ENCODE measurements around the gene NDNF. TPM values are rescaled to one million over a fixed set of nuclear protein-coding genes. Genes with fewer than 3 reads are reported as not detected.

NDNF gene
- total RNA-seq, 1 experiment from 2014 or later = not detected

DNA sequence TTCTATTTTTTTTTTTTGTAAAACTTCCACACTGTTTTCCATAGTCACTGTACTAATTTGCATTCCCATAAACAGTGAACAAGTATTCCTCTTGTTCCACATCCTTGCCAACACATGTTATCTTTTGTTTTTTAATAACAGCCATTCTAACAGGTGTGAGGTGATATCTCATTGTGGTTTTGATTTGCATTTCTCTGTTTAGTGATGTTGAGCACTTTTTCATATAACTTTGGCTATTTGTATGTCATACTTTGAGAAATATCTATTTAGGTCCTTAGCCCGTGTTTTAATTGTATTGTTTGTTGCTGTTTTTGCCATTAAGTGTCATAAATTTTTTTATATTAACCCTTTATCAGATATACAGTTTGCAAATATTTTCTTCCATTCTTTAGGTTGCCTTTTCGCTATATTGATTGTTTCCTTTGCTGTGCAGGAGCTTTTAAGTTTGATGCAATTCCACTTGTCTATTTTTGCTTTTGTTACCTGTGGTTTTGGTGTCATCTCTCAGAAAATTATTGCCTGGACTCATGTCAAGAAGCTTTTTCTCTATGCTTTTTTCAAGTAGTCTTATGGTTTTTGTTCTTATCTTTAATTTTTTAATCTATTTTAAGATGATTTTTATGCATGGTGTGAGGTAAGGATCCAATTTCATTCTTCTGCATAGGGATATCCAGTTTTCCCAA lies 27.9 kb upstream of the NDNF start:
- Histone ChIP-seq H4K20me1 (ENCODE audit: insufficient read depth, low read depth, low read length) (no peaks in the 10 kb centered on the region), H2AFZ (ENCODE audit: low read length) (no peak overlapping the region), H3K27me3 (ENCODE audit: low read length) (no peaks in the 10 kb centered on the region), H3K4me3 (ENCODE audit: low read length) (no peak overlapping the region), H3K27ac (ENCODE audit: low read length) (no peak overlapping the region), H3K9ac (ENCODE audit: low read length) (no peak overlapping the region), H3K9me2 (replicated peaks; ENCODE audit: insufficient read depth, low read length) (no peaks in the 10 kb centered on the region), H3K4me2 (ENCODE audit: low read depth, low read length, poor library complexity, severe bottlenecking) (no peak overlapping the region), H3K36me3 (ENCODE audit: insufficient read depth, low read length) (no peaks in the 10 kb centered on the region), H3K9me3 (ENCODE audit: low read length) (no peaks in the 10 kb centered on the region), H3K79me2 (ENCODE audit: low read length) (no peaks in the 10 kb centered on the region), H3K4me1 (ENCODE audit: low read length) (no peaks in the 10 kb centered on the region)
- no peak for DNase-seq

DNA sequence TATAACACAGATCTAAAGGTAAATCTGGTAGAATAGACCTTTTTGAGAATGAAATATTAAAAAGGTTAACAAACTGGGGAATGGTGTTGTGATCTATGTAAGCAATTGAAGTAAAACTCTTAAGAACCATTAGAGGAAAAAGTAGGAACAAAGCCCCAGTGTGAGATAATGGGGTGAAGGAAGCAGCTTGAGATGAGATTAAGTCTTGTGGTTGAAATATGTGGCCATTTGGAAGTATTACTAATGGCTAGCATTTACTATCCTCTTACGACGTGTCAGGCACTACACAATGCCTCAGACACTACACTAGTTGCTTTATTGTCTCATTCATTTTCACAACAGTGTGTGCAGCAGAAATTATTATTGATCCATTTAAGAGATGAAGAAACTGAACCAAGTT lies 25.9 kb upstream of the NDNF start:
- Histone ChIP-seq H2AFZ (ENCODE audit: low read length) (no peak overlapping the region), H3K27me3 (ENCODE audit: low read length) (no peaks in the 10 kb centered on the region), H4K20me1 (ENCODE audit: insufficient read depth, low read depth, low read length) (no peaks in the 10 kb centered on the region), H3K36me3 (ENCODE audit: insufficient read depth, low read length) (no peaks in the 10 kb centered on the region), H3K9me3 (ENCODE audit: low read length) (no peaks in the 10 kb centered on the region), H3K79me2 (ENCODE audit: low read length) (no peaks in the 10 kb centered on the region), H3K4me1 (ENCODE audit: low read length) (no peaks in the 10 kb centered on the region), H3K9me2 (replicated peaks; ENCODE audit: insufficient read depth, low read length) (no peaks in the 10 kb centered on the region), H3K4me2 (ENCODE audit: low read depth, low read length, poor library complexity, severe bottlenecking) (no peak overlapping the region), H3K27ac (ENCODE audit: low read length) (no peak overlapping the region), H3K4me3 (ENCODE audit: low read length) (no peak overlapping the region), H3K9ac (ENCODE audit: low read length) (no peak overlapping the region)
- DNase-seq = no peak

DNA sequence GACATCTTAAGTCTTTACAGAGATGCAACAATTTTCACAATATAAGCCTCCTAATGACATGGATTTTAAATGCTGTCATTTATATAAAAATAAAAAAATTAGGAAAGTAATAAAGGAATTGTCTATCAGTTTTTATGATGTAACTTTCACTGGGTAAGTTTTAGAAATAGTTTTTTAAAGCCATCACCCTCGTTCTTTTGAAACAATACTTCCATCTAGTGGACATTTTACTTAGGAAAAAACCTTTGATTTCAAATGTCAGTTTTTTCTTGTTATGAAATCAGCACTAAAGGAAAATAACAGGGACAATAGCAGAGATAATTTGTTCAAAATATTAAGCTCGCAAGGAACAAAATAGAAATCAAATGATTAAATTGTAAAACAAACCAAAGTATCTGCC lies 24.3 kb upstream of the NDNF start:
- H3K9me2 ChIP-seq (replicated peaks; ENCODE audit: insufficient read depth, low read length) = no peaks in the 10 kb centered on the region
- no peaks in the 10 kb centered on the region for H3K79me2 ChIP-seq (ENCODE audit: low read length)
- no peaks in the 10 kb centered on the region for H4K20me1 ChIP-seq (ENCODE audit: insufficient read depth, low read depth, low read length)
- no peak overlapping the region for H3K4me3 ChIP-seq (ENCODE audit: low read length)
- no peaks in the 10 kb centered on the region for H3K9me3 ChIP-seq (ENCODE audit: low read length)
- H3K27me3 ChIP-seq (ENCODE audit: low read length) = no peaks in the 10 kb centered on the region
- peak; percentile 73 for DNase-seq
- H3K9ac ChIP-seq (ENCODE audit: low read length) = no peak overlapping the region
- H3K4me2 ChIP-seq (ENCODE audit: low read depth, low read length, poor library complexity, severe bottlenecking) = no peak overlapping the region
- no peak overlapping the region for H3K27ac ChIP-seq (ENCODE audit: low read length)
- H2AFZ ChIP-seq (ENCODE audit: low read length) = no peak overlapping the region
- no peaks in the 10 kb centered on the region for H3K4me1 ChIP-seq (ENCODE audit: low read length)
- no peaks in the 10 kb centered on the region for H3K36me3 ChIP-seq (ENCODE audit: insufficient read depth, low read length)

DNA sequence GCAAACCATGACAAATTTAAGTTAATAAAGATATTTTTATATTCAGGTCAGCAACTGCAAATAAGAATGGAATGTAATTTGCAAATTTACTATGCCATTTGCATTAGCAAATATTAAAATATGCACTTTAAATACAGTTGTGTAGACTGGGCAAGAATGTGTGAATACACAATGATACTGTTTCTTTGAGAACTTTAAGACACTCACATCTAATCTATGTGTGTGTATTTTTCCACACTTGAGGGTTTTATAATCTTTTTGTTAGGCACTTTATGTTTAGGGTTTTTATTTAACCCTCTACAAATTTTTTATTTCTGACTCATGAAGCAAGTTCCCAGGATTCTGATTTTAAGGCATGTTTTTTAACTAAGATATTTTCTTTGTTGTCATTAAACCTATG lies 23.9 kb upstream of the NDNF start:
- Histone ChIP-seq H3K79me2 (ENCODE audit: low read length) (no peaks in the 10 kb centered on the region), H3K27ac (ENCODE audit: low read length) (no peak overlapping the region), H3K27me3 (ENCODE audit: low read length) (no peaks in the 10 kb centered on the region), H3K9me2 (replicated peaks; ENCODE audit: insufficient read depth, low read length) (no peaks in the 10 kb centered on the region), H4K20me1 (ENCODE audit: insufficient read depth, low read depth, low read length) (no peaks in the 10 kb centered on the region), H3K9me3 (ENCODE audit: low read length) (no peaks in the 10 kb centered on the region), H3K4me2 (ENCODE audit: low read depth, low read length, poor library complexity, severe bottlenecking) (no peak overlapping the region), H3K36me3 (ENCODE audit: insufficient read depth, low read length) (no peaks in the 10 kb centered on the region), H2AFZ (ENCODE audit: low read length) (no peak overlapping the region), H3K4me1 (ENCODE audit: low read length) (no peaks in the 10 kb centered on the region), H3K9ac (ENCODE audit: low read length) (no peak overlapping the region), H3K4me3 (ENCODE audit: low read length) (no peak overlapping the region)
- DNase-seq = no peak

DNA sequence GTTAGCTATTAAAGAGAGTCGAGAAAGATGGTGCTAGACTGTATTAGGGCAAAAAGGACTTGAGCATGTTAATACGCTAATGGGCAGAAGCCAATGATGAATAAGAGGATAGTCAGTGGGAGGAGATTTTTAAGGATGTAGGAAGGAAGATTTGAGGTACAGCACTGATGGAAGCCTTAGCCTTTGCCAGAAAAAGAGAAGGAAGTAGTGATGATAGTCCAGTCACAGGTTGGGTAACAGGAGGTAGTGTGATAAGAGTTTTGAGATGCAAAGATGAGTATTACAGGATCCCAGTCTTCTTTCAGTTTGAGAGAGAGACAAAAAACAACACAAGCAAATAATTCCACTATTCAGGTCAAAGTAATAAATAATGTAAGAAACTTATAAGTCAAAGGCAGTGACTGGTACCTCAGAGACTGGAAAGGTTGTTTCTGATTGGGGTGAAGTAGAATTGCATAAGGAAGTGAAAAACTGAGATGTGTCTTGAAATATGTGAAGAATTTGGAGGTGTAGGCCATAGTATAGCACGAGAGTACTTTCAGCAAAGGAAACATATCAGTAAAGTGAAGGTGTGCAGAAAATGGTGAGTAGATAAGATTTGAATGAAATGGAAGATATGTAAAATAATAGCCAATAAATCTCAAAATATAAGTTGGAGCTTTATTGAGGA lies 22.1 kb upstream of the NDNF start:
- Histone ChIP-seq H3K9me2 (replicated peaks; ENCODE audit: insufficient read depth, low read length) (no peaks in the 10 kb centered on the region), H3K36me3 (ENCODE audit: insufficient read depth, low read length) (no peaks in the 10 kb centered on the region), H3K9me3 (ENCODE audit: low read length) (no peaks in the 10 kb centered on the region), H3K4me2 (ENCODE audit: low read depth, low read length, poor library complexity, severe bottlenecking) (no peak overlapping the region), H3K4me1 (ENCODE audit: low read length) (no peaks in the 10 kb centered on the region), H2AFZ (ENCODE audit: low read length) (no peak overlapping the region), H3K9ac (ENCODE audit: low read length) (no peak overlapping the region), H3K79me2 (ENCODE audit: low read length) (no peaks in the 10 kb centered on the region), H3K27ac (ENCODE audit: low read length) (no peak overlapping the region), H3K4me3 (ENCODE audit: low read length) (no peak overlapping the region), H4K20me1 (ENCODE audit: insufficient read depth, low read depth, low read length) (no peaks in the 10 kb centered on the region), H3K27me3 (ENCODE audit: low read length) (no peaks in the 10 kb centered on the region)
- no peak for DNase-seq

DNA sequence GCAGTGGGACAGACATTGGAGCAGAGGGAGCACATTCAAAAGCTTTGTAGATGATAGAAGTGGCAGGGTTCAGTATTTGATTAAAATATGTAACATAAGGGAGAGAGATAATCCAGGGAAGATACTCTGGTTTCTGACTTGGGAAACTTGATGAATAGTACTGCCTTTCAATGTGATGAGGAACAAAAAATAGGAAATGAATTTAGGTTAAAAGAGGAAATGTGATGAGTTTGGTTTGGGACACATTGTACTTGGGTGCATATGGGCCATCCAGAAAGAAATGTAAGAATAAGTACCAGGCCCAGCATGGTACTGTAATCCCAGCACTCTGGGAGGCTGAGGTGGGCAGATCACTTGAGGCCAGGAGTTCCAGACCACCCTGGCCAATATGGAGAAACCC lies 20.9 kb upstream of the NDNF start:
- DNase-seq = no peak
- no peak overlapping the region for H3K27ac ChIP-seq (ENCODE audit: low read length)
- no peaks in the 10 kb centered on the region for H3K79me2 ChIP-seq (ENCODE audit: low read length)
- no peaks in the 10 kb centered on the region for H3K36me3 ChIP-seq (ENCODE audit: insufficient read depth, low read length)
- no peak overlapping the region for H2AFZ ChIP-seq (ENCODE audit: low read length)
- H3K9me2 ChIP-seq (replicated peaks; ENCODE audit: insufficient read depth, low read length) = no peaks in the 10 kb centered on the region
- H3K4me3 ChIP-seq (ENCODE audit: low read length) = no peak overlapping the region
- no peaks in the 10 kb centered on the region for H3K27me3 ChIP-seq (ENCODE audit: low read length)
- no peaks in the 10 kb centered on the region for H3K9me3 ChIP-seq (ENCODE audit: low read length)
- no peaks in the 10 kb centered on the region for H3K4me1 ChIP-seq (ENCODE audit: low read length)
- H3K9ac ChIP-seq (ENCODE audit: low read length) = no peak overlapping the region
- H4K20me1 ChIP-seq (ENCODE audit: insufficient read depth, low read depth, low read length) = no peaks in the 10 kb centered on the region
- H3K4me2 ChIP-seq (ENCODE audit: low read depth, low read length, poor library complexity, severe bottlenecking) = no peak overlapping the region

DNA sequence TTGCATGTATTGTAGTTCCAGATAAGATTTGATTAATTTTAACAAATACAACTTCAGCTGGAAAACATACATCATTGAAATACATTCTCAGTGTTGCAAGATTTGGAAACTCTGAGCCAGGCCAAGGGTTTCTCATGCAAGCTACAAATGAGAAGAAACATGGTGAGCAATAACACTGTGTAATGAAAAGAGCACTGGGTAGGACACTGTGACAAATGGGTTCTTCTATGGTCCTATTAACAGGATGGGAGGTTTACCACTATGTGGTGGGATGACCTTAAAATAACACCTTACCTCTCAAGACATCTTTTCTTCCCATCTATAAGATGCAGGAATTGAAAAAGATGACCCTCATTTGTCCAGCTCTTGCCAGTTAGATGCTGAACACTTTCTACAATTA lies 19.6 kb upstream of the NDNF start:
- H4K20me1 ChIP-seq (ENCODE audit: insufficient read depth, low read depth, low read length) = no peaks in the 10 kb centered on the region
- no peak overlapping the region for H3K4me3 ChIP-seq (ENCODE audit: low read length)
- no peak overlapping the region for H3K27ac ChIP-seq (ENCODE audit: low read length)
- H3K79me2 ChIP-seq (ENCODE audit: low read length) = no peaks in the 10 kb centered on the region
- no peaks in the 10 kb centered on the region for H3K27me3 ChIP-seq (ENCODE audit: low read length)
- H3K9ac ChIP-seq (ENCODE audit: low read length) = no peak overlapping the region
- H3K4me2 ChIP-seq (ENCODE audit: low read depth, low read length, poor library complexity, severe bottlenecking) = no peak overlapping the region
- no peak overlapping the region for H2AFZ ChIP-seq (ENCODE audit: low read length)
- H3K4me1 ChIP-seq (ENCODE audit: low read length) = no peaks in the 10 kb centered on the region
- no peak for DNase-seq
- H3K9me2 ChIP-seq (replicated peaks; ENCODE audit: insufficient read depth, low read length) = no peaks in the 10 kb centered on the region
- H3K36me3 ChIP-seq (ENCODE audit: insufficient read depth, low read length) = no peaks in the 10 kb centered on the region
- no peaks in the 10 kb centered on the region for H3K9me3 ChIP-seq (ENCODE audit: low read length)

DNA sequence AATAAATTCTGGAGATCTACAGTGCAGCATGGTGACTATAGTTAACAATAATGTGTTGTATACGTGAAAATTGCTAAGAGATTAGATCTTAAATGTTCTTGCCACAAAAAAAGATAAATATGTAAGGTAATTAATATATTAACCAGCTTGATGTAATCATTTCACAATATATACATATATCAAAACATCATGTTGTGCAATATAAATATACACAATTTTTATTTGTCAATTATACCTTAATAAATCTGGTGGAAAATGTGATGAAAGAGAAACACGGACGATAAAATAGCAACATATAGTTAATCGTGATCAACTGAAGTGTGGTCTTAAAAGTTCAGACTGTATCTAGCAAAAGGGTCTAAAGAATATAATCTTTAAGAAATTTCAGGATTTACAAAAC lies 16.5 kb upstream of the NDNF start:
- H3K27ac ChIP-seq (ENCODE audit: low read length) = no peak overlapping the region
- H3K9me3 ChIP-seq (ENCODE audit: low read length) = no peaks in the 10 kb centered on the region
- H3K4me1 ChIP-seq (ENCODE audit: low read length) = no peaks in the 10 kb centered on the region
- H3K27me3 ChIP-seq (ENCODE audit: low read length) = no peaks in the 10 kb centered on the region
- no peaks in the 10 kb centered on the region for H3K79me2 ChIP-seq (ENCODE audit: low read length)
- H3K4me2 ChIP-seq (ENCODE audit: low read depth, low read length, poor library complexity, severe bottlenecking) = no peak overlapping the region
- no peak overlapping the region for H2AFZ ChIP-seq (ENCODE audit: low read length)
- DNase-seq = no peak
- no peaks in the 10 kb centered on the region for H4K20me1 ChIP-seq (ENCODE audit: insufficient read depth, low read depth, low read length)
- no peaks in the 10 kb centered on the region for H3K9me2 ChIP-seq (replicated peaks; ENCODE audit: insufficient read depth, low read length)
- H3K36me3 ChIP-seq (ENCODE audit: insufficient read depth, low read length) = no peaks in the 10 kb centered on the region
- H3K9ac ChIP-seq (ENCODE audit: low read length) = no peak overlapping the region
- H3K4me3 ChIP-seq (ENCODE audit: low read length) = no peak overlapping the region
